SIG-M5 (cell line): ENCODE results near the gene TUBD1.
"Not testable (repeated sequence)": the region's sequence is repeated elsewhere in the genome, so short reads cannot be mapped to it uniquely, and the experiment has no call there.

Experiments used
- DNase-seq: peaks from one replicate; lab custom pipeline; 2025; lab: John Stamatoyannopoulos, UW

Gene TUBD1, protein sequence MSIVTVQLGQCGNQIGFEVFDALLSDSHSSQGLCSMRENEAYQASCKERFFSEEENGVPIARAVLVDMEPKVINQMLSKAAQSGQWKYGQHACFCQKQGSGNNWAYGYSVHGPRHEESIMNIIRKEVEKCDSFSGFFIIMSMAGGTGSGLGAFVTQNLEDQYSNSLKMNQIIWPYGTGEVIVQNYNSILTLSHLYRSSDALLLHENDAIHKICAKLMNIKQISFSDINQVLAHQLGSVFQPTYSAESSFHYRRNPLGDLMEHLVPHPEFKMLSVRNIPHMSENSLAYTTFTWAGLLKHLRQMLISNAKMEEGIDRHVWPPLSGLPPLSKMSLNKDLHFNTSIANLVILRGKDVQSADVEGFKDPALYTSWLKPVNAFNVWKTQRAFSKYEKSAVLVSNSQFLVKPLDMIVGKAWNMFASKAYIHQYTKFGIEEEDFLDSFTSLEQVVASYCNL

DNA sequence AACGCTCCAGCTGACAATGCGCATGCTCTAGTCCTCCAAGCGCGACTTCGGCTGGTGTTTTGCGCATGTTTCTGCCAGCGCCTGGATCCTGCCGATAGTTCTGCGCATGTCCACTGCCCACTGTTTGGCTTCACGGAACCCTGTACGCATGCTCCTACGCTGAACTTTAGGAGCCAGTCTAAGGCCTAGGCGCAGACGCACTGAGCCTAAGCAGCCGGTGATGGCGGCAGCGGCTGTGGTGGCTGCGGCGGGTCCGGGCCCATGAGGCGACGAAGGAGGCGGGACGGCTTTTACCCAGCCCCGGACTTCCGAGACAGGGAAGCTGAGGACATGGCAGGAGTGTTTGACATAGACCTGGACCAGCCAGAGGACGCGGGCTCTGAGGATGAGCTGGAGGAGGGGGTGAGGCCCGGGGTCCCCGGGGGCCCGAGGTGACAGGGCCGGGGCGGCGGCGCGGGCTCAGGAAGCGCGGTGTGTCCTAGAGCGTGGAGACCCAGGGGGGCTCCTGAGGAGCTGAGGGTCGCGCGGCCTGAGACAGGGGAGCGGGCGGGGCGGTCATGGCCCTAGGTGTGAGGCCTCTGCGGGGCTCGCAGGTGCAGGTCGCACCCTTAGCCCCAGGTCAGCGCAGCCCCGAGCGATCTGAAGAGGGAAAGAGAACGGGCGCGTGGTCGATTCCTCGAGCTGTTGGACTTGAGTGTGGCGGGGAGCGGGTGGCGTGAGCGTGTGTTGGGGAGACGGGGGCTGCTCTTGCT lies at the start of gene TUBD1, which contains the start of gene RPS6KB1:
Gene TUBD1 (minus strand): TSS at position 20 of the 752 bp plus-strand sequence. CDS start 1,941 bp downstream, outside the sequence.
Gene RPS6KB1 (plus strand): TSS at position 198 of the 752 bp plus-strand sequence. CDS start 64 bp downstream, at position 262.
- peak; percentile 96 for DNase-seq

DNA sequence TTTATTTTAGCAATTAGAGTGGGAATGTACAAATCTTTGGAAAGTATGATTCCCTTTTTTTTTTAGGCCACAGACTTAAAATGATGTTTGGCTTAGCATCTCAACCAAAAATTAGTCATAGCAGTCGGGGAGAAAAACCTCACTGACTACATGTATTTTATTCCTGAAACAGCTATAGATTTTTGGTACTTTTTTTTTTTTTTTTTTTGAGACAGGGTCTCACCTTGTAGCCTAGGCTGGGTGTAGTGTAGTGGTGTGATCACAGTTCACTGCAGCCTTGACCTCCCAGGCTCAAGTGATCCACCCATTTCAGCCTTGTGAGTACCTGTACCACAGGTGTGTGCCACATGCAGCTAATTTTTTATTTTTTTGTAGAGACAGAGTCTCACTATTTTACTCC lies 48.4 kb upstream of the TUBD1 start:
- DNase-seq, result no peak

DNA sequence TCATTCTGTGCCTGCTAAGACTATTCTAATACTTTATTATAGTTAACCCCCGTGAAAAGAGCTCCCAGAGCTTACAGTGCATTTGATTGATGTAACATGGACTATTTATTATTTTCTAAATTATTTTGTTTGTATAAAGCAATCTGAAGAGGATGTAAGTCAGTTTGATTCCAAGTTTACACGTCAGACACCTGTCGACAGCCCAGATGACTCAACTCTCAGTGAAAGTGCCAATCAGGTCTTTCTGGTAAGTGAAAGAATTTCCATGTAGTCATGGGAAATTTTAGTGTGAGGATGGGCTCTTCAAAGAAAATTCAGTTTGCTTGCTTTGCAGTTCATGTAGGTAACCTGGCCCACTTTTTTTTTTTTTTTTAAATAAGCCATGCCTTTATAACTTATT lies 48.0 kb upstream of the TUBD1 start:
- DNase-seq, result not testable (repeated sequence)

DNA sequence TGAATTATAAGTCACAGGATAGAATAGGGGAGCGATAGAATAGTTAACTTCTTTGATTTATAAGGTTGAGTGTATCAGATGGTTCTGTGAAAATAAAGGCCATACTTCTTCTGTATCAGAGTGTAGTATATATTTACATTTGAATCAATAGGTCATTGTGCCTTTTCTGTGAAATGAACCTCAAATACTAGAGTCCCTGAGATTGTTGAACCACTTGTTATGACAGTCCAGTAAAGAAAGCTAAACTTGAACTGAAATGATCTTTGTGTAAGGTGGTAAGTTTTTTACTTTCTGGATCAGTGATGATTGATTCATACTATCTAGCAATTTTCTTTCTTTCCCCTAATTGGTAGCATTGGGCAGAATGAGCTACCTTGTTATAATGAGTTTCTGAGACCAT lies 40.6 kb upstream of the TUBD1 start:
- not testable (repeated sequence) for DNase-seq

DNA sequence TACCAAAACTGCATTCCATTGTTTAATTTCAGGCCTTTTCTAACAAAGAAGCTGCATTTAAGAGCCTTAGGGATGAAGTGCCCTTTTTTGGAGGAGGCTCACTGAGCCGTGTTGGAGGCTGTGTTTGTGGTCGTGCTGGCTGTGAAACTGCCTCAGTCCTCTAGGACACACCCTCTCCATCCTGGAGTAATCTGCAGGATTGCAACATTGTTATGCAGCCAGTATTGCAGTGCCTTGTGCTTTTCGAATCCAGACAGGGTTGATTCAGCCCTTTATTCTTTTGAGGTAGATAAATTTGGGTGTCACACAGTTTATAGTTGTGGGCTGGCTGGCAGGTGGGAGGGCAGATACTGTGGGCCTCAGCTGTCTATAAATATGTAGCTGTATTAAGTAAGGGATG lies 38.0 kb upstream of the TUBD1 start:
- DNase-seq, result not testable (repeated sequence)

DNA sequence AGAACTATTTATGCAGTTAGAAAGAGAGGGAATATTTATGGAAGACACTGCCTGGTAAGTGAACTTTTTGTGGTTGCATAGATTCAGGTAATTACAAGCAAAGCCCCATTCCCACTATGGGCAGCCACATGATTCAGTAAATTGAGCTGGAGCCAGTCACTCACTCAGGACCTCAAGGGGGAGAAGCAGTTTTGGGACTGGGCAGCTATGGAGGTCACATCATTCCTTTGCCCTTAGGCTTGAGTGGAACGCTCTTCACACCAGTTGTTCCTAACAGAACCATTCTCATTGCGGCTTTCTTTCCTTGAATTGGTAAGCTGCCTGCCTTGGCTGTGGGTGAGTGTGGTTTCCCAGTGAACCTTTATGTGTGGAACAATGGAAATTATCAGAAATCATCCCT lies 37.4 kb upstream of the TUBD1 start:
- not testable (repeated sequence) for DNase-seq

DNA sequence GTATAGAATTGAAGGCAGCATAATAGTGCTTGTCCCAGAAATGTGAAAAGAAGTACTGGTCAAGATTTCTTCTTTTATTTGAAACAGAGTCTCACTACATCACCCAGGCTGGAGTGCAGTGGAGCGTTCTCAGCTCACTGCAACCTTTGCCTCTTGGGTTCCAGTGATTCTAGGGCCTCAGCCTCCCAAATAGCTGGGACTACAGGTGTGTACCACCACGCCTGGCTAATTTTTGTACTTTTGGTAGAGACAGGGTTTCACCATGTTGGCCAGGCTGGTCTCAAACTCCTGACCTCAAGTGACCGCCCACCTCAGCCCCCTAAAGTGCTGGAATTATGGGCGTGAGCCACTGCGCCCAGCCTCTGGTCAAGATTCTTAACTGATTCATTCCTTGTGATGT lies 27.9 kb upstream of the TUBD1 start:
- DNase-seq, result not testable (repeated sequence)

DNA sequence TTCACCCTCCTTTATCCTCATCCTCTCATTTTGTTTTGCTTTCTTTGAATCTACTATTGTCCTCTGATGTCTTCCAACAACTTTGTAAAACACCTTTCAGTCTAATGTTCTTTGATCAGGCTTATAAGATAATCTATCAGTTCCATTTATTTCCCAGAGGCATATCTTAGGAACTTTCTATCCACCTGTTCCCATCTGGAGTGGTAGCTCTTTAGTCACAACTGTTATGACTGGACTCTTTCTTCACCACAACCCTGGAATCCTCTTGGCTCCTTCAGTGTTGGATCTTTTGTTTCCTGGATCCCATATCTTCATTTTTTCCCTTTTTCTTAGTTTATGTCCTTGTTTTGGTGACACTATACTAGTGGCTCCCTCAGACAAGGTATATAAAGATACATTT lies 23.7 kb upstream of the TUBD1 start:
- no peak for DNase-seq

DNA sequence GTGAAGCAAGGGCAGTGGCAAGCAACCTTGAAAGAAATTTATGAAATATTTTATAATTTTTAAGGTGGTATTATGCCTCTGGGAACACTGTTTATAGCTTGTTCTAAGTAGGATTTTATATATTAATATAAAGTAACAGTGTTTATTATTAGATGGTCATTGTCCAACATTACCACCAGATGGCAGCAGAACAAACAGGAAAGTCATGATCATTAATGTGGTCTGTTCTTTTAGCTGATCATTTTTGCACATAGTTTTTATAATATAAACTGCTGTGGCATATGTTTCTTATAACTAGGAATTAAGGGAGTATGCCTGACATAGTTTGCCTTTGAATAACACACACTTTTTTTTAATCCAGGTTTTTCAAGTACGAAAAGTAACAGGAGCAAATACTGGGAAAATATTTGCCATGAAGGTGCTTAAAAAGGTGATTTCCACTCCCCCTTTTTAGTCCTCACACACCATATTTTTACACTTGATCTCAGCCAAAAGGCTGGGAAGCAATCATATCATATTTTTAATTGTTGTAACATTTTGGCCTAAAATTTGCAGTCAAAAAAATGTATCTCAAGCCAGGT lies 21.6 kb upstream of the TUBD1 start:
- DNase-seq, result no peak

DNA sequence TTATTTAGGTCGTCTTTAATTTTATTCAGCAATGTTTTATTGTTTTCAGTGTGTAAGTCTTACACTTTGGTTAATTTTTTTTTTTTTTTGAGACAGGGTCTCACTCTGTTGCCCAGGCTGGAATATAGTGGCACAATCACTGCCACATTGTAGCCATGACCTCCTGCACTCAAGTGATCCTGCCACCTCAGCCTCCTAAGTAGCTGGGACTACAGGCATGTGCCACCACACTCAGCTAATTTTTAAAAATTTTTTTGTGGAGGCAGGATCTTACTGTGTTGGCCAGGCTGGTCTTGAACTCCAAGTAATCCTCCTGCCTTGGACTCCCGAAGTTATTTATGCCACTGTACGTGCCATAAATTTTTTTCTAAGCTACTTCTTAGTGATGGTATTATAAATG lies 14.7 kb upstream of the TUBD1 start:
- no peak for DNase-seq

DNA sequence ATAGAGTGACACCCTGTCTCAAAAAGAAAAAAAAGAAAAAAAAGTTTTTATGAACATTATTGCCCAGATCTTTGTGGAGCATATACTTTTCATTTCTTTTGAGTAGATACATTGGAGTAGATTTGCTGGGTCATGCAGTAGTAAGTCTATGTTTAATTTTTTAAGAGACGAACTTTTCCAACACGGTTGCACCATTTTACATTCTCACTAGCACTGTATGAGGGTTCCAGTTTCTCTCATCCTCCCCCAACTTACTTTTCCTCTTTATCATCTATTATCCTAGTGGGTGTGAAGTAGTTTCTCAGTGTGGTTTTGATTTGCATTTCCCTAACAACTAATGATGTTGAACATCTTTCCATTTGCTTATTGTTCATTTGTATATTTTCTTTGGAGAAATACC lies 10.7 kb upstream of the TUBD1 start:
- DNase-seq, result no peak

DNA sequence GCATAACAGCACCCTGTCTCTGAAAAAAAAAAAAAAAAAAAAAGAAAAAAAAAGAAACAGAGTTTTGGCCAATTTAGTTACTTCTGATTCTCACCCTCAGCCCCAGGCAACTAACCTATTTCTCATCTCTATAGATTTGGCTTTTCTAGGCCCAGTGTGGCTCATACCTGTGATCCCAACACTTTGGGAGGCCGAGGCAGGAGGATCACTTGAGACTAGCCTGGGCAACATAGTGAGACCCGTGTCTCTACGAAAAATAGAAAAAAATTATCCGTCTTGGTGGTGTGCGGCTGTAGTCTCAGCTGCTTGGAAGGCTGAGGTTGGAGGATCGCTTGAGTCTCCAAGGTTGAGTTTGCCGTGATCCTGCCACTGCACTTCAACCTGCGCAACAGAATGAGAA lies 8.9 kb upstream of the TUBD1 start:
- no peak for DNase-seq

DNA sequence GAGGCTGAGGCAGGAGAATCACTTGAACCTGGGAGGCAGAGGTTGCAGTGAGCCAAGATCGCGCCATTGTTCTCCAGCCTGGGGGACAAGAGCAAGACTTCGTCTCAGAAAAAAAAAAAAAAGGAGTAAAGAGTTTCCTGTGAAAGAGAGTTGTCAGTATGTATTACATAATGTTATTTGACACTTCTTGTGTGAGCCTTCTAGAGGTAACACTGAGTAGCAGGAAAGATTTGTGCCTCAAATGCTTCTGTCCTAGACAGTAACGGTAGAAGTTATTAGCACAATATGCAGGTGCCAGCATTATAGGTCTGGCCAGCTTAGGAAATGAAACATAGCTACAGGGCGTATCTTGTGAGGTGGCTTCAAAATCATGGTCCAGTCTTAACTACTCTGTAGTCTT lies 6.4 kb upstream of the TUBD1 start:
- DNase-seq, result no peak

DNA sequence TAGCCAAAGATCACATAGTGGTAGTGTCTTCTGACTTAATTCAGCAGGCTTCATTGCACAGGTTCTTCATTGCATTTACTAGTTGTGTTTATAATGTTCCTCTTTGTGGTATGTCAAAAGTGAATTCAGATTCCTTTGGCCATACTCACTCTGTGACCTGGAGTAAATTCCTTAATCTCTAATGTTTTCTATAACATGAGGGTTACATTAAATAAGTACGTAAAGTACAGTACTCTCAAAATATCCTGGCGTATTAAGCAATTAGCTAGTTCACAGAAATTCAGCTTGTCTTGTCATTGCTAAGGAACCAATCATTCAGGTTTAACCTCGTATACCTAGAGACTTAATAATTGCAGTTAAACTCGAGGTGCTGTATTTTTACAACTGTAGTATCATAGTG lies 4.3 kb upstream of the TUBD1 start:
- DNase-seq, result no peak

DNA sequence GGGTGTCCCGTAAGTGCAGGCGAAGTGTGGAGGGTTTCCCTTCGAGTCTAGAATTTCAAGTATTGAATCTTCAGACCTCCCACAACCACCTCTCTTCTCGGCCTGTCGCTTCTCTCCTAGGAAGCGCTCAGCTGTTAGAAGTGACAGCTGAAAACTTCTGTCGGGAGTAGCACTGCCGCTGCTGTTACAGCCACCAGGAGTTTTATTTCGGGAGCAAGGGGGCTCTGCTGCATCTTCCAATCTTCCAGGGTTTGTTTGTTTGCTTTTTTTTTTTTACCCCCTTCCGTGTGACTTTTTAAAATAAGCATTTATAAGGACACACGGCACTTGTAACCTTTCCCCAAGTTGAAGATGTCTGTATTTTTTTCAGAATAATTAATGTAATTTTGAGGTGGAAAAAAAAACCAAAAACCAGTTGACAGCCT lies 945 bp upstream of the TUBD1 start:
- no peak for DNase-seq

DNA sequence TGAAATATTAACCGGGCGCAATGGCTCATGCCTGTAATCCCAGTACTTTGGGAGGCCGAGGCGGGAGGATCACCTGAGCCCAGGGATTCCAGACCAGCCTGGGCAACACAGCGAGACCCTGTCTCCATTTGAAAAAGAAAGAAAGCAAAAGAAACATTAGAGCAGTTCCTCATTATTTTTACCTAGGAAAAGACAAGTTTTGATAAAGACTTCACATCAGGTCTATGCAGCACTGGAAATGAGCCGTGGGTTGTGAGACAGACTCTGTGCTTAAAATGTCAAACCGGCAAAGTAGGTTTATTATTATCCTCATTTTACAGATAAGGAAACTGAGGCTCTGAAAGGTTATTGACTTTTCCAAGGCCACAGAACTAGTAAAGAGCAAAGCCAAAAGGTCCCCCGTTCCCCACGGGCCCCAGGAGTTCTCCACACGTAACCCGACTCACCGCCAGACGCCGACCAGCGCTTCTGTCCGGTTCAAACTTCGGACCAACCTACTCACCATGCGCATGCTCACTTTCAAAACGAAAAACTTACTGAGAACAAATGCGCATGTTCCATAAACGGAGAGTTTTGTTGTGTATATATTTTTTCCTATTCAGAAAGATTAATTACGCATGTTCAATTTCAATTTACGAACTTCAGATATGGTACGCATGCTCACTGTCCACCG lies 356 bp downstream of the TUBD1 start:
- DNase-seq, result no peak

DNA sequence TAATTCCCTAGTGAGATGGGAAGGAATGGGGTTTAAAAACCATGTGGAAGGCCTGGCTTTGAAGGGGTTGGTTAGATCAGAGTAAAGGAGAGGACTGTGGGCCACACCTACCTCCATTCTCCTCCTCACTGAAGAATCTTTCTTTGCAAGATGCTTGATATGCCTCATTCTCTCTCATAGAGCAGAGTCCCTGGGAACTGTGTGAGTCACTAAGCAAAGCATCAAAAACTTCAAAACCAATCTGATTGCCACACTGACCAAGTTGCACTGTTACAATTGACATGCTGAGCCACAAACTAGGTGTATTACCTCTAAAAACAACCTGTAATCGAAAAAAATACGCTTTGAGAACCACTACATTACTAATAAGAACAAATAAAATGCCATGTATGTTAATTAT lies 2.0 kb downstream of the TUBD1 start:
- no peak for DNase-seq

DNA sequence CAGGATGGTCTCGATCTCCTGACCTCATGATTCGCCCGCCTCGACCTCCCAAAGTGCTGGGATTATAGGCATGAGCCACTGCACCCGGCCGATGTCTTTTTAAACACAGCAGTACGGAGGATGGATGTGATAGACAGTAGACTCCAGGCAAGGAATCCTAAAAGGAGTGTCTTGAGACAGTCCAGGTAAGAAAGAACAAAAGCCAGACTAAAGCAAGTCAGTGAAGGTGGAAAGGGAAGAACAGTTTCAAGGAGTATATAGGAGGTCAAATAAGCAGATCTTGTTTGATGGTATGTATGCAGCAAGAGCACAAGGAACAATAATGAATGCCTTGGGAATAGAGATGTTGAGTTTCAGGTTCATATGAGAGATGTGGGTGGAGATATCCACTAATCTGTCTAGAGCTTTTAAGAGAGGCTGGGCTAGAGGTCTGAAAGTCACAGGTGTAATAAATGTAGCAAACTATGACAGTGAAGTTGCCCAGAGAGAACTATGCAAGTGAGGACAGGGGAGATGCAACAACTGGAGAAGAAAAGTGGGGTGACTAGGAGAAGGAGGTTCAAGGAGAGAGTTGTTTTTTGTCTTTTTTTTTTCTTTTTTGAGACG lies 4.5 kb downstream of the TUBD1 start:
- no peak for DNase-seq

DNA sequence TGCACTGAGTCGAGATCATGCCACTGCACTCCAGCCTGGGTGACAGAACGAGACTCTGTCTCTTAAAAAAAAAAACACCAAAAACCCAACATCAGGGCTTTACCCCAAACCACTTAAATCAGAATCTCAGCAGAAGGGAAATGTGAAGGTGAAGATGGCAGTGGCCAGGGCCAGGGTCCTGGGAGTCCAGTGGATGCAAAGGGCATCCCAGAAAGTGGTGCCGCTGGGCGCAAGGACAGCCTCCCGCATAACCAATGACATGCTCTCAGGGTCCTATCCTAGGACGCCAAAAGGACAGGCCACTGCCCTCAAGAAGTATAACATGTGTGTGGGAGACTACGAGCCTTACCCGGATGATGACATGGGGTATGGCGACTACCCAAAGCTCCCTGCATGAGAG lies 7.9 kb downstream of the TUBD1 start:
- no peak for DNase-seq

DNA sequence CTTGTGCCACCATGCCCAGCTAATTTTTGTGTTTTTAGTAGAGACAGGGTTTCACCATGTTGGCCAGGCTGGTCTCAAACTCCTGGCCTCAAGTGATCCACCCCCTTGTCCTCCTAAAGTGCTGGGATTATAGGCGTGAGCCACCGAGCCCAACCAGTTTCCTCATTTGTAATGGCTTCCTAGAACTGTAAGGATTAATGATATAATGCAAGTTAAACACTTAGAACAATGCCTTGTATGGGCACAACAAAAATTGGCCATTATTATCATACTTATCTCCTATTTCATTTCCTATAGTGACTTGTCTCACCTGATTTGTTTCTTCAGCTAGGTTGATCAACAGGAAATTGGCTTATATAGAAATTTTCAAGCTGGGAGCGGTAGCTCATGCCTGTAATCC lies 14.1 kb downstream of the TUBD1 start:
- no peak for DNase-seq

DNA sequence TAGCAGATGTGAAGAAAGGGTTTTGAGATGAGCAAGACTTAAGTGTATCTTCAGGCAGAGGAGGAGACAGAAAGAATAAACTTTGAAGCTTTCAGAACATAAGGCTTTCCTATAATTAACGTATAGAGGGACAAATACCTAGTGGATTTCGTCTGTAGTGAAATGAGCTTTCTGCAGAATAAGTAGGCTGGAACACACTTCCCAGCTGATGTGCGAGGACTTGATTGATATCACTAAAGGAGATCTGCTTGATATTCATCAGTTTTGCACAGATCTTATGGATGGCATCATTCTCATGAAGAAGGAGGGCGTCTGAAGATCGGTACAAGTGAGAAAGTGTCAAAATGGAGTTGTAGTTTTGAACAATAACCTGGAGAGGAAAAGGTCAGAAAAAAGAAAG lies 14.8 kb downstream of the TUBD1 start:
- DNase-seq, result no peak

DNA sequence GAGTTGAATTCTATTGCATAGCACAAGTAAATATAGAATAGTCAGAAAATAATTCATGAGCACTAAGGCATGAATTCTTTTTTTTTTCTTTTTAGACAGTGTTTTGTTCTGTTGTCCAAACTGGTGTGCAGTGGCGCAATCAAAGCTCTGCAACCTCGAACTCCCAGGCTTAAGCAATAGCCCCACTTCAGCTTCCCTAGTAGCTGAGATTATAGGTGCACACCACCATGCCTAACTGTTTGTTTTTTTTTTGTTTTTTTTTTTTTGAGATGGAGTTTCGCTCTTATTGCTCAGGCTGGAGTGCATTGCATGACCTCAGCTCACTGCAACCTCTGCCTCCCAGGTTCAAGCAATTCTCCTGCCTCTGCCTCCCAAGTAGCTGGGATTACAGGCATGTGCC lies 16.6 kb downstream of the TUBD1 start:
- DNase-seq, result no peak
